D341Med (cell line): ENCODE data around the gene EDC3.

Experiments used
- DNase-seq: peaks from one replicate; pipeline ENCODE4 v3.0.0; 2012; ENCODE audit warnings: low spot score

EDC3 gene

DNA sequence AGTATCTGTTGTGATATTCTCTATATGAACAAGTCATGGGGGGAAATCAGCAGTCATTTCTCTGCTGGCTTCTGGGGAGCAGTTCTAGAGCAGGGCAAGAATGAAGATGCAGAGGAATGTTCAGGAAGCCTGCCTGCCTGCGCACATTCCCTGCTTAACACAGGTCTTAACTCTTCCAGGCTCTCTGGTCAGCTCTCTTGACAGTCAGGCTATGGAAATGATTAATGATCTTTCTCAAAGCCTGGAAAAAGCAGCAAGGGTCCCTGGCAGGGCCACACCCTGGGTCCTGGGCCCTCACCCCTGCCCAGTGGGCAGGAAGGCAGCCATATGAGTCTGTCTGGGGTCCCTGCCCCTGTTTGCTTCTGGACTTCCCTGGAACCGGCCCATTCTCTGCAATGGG is 111.6 kb downstream of the EDC3 start:
- DNase-seq, result no peak
